ENCODE results near the gene ZDHHC11B. TPM values are rescaled to one million over a fixed set of nuclear protein-coding genes. Genes with fewer than 3 reads are reported as not detected.
"Not testable (repeated sequence)": the region's sequence is repeated elsewhere in the genome, so short reads cannot be mapped to it uniquely, and the experiment has no call there.

The ZDHHC11B gene
- polyA plus RNA-seq, 1 donor = 7.3 TPM

- no peak for DNase-seq
These were observed 17.7 kb downstream of the ZDHHC11B start for GRCh38 chr5:766666-767431.

- no peak for DNase-seq
These were observed 18.4 kb downstream of the ZDHHC11B start for GRCh38 chr5:765948-766631.

GRCh38 chr5:763998-764781, 20.3 kb downstream of the ZDHHC11B start:
- DNase-seq = no peak

DNA sequence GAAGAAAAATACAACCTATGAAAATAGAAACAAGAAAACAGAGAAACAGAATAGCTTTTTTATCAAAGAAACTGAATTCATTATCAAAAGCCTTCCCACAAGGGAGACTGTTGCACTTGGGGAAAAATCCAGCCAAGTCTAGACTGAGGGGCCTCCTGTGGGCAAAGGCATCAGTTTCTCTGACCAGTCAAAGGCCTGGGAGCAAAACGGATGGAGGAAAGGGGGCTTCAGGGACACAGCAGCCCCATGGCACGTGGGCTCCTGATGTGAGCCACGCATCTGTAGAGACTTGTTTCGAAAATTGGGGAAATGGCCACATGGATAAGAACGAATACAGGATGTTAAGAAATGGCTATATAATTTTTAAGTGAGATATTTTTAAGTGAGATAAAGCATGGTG, 21.1 kb downstream of the ZDHHC11B start:
- no peak for DNase-seq

DNA sequence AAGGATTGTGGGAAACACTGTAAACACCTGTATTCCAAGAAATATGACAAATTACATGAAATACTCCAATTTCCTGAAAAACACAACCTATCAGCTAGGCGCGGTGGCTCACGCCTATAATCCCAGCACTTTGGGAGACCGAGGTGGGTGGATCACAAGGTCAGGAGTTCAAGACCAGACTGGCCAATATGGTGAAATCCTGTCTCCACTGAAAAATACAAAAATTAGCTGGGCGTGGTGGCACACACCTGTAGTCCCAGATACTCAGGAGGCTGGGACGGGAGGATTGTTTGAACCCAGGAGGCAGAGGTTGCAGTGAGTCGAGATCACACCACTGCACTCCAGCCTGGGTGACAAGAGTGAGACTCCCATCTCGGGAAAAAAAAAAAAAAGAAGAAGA, 21.5 kb downstream of the ZDHHC11B start:
- DNase-seq = not testable (repeated sequence)

GRCh38 chr5:761854-762710, 22.4 kb downstream of the ZDHHC11B start:
- DNase-seq = no peak

DNA sequence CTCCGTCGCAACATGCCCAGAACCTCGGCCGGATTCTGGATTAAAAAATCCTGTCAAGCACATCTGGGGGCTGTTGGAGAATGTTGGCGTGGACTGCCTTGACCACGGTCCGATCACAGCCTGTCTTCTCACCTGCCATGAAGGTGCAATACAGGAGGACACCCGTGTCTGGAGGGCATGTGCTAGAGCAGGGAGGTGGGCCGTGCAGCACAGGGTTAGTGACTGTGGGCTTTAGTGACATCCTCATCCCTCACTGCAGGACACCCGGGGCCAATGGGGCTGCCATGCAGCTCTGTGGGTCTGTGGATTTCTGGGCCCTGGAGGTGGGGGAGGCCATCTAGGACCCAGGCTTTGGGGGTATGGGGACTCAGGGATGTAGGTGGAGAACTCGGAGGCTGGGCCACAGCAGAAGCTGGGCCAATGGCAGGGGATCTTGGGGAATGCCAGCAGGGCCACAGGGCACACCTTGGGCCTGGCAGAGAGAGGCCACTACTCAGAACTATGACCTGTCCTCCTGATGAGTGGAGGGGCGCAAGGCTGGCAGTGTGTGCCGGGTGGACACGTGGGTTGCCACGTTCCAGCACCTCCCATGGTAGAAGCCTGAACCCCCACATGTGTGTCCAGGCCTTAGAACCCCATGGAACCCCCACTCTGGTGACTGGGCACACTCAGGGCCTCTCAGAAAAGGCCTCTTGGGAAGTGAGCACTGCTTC, 23.3 kb downstream of the ZDHHC11B start:
- no peak for DNase-seq

DNA sequence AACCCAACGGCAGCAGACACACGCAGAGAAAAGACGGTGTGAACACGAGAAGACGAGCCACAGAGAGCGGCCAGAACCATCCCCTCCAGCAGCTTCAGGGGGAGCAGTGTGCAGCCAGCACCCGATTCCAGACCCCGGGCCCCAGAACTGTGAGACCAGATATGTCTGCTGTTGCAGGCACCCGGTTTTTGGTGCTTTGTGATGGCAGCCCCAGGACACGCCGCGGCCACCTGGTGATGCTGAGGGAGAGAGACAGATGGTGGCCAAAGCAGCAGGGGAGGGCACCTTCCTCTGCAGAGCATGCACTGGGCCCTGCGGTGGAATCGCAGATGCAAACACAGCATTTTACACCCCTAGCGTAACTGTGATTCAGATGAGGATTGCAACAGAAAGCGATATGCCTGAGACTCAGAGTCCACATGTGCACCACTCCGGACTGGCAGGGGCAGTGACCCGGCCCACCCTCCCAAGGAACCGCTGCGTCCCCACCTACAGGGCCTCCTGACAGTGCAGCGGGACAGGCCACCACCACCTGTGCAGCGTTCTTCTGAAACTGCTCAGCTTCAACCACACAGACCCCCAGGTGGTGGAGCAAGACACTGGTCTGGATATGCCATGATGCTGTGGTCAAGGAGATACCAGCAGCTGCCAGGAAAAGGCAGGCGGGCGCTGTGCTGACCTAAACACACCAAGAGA, 24.0 kb downstream of the ZDHHC11B start:
- no peak for DNase-seq

- DNase-seq = no peak
These were observed 24.7 kb downstream of the ZDHHC11B start for GRCh38 chr5:759781-760362.

DNA sequence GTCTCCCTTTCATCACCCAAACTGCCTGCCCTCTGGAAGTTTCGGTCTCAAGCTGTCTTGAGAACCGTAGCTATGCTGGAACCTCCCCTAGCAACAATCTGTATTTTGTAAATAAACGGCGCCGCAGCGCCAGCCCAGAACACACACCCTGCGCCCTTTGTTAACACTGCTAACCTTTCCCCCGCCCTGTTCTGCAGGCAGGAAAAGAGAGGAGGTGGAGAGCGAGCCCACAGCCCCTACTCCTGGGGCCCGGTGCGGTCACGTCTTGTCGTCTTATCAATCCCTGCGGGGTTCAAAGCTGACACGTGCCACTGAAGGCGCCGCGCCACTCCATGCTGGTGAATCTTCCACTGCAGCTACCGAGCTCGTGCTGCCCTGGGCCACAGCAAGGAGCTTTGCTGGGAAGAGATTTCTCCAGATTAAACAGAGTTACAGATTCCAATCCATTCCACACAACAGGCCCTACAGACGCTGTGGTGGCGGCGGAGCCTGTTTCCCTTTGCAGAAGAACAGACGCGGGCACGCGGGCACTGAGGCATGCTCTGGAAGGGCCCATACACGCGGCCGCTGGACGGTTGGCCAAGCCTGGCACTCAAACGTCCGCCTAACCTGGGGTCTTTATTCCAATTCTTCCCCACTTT, 25.3 kb downstream of the ZDHHC11B start:
- DNase-seq = no peak

- DNase-seq = no peak
These were observed 25.9 kb downstream of the ZDHHC11B start for GRCh38 chr5:758698-759053.

DNA sequence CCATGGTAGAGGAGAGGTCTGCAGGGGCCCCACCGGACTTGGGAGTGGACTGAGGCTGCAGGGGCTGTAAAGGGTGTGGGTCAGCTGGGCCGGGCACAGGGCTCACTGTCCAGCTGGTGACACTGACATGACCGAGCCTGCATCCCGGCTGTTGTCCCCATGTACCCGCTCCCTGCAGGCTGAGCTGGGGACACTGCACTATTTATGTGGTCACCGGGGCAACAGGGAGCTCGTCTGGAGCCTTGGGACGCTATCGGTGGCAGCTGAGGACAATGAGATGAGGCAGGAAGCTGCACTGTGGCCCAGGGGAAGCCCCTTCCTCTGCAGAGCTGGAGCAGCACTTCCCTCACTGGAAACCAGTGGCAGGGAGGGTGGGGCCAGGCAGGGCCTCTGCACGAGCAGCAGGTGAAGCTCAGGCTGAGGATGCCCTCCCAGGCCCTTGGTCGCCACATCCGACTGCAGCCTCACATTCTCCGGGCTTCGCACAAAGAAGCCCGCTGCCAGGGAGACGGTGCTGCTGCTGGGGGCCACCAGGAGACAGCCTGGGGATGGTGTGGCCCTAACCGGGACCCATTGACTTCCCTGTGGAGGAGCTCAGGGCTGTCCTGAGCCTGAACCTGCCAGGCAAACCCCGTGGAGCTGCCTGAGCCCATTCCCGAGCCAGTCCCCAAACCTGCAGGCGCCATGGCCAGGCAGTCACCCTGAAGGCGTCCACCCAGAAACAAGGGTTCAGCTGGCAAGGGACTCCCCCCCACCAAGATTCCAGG, 26.4 kb downstream of the ZDHHC11B start:
- no peak for DNase-seq

GRCh38 chr5:757346-757930, 27.1 kb downstream of the ZDHHC11B start:
- DNase-seq = no peak

GRCh38 chr5:756865-757345, 27.6 kb downstream of the ZDHHC11B start:
- no peak for DNase-seq

GRCh38 chr5:756171-756570, 28.4 kb downstream of the ZDHHC11B start:
- DNase-seq = no peak

DNA sequence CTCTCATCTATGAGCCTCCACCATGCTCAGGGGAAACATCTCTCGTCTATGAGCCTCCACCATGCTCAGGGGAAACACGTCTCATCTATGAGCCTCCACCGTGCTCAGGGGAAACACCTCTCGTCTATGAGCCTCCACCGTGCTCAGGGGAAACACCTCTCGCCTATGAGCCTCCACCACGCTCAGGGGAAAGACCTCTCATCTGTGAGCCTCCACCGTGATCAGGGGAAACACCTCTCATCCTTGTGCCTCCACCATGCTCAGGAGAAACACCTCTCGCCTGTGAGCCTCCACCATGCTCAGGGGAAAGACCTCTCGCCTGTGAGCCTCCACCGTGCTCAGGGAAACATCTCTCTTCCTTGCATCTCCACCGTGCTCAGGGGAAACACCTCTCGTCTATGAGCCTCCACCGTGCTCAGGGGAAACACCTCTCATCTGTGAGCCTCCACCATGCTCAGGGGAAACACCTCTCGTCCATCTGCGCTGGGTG, 30.3 kb downstream of the ZDHHC11B start:
- DNase-seq = not testable (repeated sequence)

DNA sequence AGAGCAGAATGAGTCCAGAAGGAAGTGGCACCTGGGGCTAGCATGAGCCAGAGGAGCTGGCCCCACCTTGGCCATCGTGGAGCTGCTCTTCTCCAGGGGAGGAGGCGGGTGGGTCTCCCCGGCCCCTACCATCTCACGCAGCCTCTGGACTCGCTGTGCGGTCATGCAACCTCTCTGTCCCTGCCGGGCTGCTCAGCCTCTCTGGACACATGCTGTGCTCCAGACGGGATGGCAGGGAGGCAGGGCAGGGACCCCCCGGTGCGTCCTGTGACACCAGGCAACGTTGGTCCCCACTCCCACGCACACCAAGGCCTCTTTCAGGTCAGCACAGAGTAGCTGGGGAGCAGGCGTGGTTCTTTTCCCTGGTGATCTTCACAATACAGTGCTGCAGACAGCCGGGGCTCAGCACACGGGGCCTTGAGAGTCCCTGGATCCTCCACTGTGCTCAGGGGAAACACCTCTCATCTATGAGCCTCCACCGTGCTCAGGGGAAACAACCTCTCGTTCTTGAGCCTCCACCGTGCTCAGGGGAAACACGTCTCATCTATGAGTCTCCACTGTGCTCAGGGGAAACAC, 30.9 kb downstream of the ZDHHC11B start:
- not testable (repeated sequence) for DNase-seq

DNA sequence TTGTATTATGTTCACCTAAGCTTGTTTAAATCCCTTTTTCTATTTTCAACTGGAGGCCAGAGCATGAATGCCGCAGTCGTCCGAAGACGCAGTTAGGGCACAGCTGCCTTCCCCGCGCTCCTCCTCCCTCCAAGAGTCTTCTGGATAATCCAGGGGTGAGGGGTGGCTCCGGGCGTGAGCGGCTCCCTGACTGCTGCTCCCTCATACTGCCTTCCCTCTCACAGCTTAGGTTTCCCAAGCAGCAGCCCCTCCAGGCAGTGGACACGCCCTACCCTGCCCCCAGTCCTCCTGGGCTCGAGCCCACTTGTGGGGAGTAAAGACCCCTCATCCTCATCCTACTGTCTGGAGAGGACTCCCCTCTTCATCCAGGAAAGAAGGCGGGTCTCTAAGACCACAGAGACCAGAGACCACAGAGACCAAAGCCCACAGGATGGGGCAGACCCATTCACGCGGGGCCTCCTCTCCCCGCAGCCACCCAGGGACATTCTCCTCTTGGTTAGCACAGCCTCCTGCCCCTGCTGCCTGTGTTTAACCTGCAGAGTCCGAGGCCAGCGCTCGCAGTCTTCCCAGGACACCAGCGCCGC, 31.9 kb downstream of the ZDHHC11B start:
- not testable (repeated sequence) for DNase-seq
